ENCODE measurements around the gene RGL1. TPM values are rescaled to one million over a fixed set of nuclear protein-coding genes. Genes with fewer than 3 reads are reported as not detected.

Gene RGL1
- total RNA-seq, 1 experiment from 2014 or later: 0.92 TPM

DNA sequence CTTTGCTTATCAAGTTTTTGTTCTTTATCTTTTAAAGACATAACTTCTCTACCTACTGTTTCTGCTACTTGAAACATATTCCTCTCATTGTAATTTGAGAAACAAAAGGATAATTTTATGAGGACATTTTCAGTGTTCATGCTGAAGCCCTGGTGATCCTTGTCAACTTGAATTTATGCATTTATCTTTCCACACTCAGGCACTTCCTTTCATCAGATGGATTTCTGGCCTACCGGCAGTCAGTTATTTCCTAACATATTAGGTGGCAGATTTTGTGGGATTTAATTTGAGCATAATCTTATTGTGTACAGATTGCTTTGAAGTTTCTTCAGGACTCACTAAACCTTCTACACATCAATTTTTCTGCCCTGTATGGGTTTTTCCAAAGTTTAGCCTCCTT, 75.0 kb downstream of the RGL1 start:
- no peak overlapping the region for H3K27ac ChIP-seq (ENCODE audit: low read length)
- H3K4me3 ChIP-seq (ENCODE audit: low read depth in 2 of 2, low read length in 2 of 2): no peak overlapping the region
- no peaks in the 10 kb centered on the region for H3K9me3 ChIP-seq (ENCODE audit: control insufficient read depth, insufficient read depth, low read depth, low read length)
- ChIA-PET CTCF (no interaction called here), POLR2A (no interaction called here)
- in situ Hi-C loops (cut with HindIII; ENCODE audit: low pct_unique_long_range_greater_than_20kb, low sequenced_read_pairs) (no loop called here), intact Hi-C loops (cut with micrococcal nuclease; ENCODE audit: unreplicated experiment) (no loop called here)
- H3K36me3 ChIP-seq (ENCODE audit: control insufficient read depth, insufficient read depth, low read length): no peaks in the 10 kb centered on the region
- DNase-seq (ENCODE audit: low read depth, low spot score) (no peak), ATAC-seq (no peak)
- BruUV-seq (replicated peaks): no TSS peak
- H3K4me1 ChIP-seq (ENCODE audit: control insufficient read depth, insufficient read depth, low read length): no peaks in the 10 kb centered on the region
- no peaks in the 10 kb centered on the region for H3K27me3 ChIP-seq (ENCODE audit: control insufficient read depth, insufficient read depth, low read length)
- TF ChIP-seq, protein P1, sequence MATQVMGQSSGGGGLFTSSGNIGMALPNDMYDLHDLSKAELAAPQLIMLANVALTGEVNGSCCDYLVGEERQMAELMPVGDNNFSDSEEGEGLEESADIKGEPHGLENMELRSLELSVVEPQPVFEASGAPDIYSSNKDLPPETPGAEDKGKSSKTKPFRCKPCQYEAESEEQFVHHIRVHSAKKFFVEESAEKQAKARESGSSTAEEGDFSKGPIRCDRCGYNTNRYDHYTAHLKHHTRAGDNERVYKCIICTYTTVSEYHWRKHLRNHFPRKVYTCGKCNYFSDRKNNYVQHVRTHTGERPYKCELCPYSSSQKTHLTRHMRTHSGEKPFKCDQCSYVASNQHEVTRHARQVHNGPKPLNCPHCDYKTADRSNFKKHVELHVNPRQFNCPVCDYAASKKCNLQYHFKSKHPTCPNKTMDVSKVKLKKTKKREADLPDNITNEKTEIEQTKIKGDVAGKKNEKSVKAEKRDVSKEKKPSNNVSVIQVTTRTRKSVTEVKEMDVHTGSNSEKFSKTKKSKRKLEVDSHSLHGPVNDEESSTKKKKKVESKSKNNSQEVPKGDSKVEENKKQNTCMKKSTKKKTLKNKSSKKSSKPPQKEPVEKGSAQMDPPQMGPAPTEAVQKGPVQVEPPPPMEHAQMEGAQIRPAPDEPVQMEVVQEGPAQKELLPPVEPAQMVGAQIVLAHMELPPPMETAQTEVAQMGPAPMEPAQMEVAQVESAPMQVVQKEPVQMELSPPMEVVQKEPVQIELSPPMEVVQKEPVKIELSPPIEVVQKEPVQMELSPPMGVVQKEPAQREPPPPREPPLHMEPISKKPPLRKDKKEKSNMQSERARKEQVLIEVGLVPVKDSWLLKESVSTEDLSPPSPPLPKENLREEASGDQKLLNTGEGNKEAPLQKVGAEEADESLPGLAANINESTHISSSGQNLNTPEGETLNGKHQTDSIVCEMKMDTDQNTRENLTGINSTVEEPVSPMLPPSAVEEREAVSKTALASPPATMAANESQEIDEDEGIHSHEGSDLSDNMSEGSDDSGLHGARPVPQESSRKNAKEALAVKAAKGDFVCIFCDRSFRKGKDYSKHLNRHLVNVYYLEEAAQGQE (IDR thresholded peaks at IDR 0.05; ENCODE audit: insufficient read depth in 1 of 2, low read depth in 2 of 2, low read length in 1 of 2): no peak
- TF ChIP-seq POLR2AphosphoS5 (IDR thresholded peaks at IDR 0.05; ENCODE audit: low read depth, low read length): no peak
- no peak for TF ChIP-seq TCF7L2 (IDR thresholded peaks at IDR 0.05; ENCODE audit: low read depth, low read length)
- TF ChIP-seq, protein P2, sequence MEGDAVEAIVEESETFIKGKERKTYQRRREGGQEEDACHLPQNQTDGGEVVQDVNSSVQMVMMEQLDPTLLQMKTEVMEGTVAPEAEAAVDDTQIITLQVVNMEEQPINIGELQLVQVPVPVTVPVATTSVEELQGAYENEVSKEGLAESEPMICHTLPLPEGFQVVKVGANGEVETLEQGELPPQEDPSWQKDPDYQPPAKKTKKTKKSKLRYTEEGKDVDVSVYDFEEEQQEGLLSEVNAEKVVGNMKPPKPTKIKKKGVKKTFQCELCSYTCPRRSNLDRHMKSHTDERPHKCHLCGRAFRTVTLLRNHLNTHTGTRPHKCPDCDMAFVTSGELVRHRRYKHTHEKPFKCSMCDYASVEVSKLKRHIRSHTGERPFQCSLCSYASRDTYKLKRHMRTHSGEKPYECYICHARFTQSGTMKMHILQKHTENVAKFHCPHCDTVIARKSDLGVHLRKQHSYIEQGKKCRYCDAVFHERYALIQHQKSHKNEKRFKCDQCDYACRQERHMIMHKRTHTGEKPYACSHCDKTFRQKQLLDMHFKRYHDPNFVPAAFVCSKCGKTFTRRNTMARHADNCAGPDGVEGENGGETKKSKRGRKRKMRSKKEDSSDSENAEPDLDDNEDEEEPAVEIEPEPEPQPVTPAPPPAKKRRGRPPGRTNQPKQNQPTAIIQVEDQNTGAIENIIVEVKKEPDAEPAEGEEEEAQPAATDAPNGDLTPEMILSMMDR (IDR thresholded peaks at IDR 0.05): no peak
- TF ChIP-seq SIN3A (IDR thresholded peaks at IDR 0.05; ENCODE audit: borderline replicate concordance, insufficient read depth, low read depth, low read length): no peak

DNA sequence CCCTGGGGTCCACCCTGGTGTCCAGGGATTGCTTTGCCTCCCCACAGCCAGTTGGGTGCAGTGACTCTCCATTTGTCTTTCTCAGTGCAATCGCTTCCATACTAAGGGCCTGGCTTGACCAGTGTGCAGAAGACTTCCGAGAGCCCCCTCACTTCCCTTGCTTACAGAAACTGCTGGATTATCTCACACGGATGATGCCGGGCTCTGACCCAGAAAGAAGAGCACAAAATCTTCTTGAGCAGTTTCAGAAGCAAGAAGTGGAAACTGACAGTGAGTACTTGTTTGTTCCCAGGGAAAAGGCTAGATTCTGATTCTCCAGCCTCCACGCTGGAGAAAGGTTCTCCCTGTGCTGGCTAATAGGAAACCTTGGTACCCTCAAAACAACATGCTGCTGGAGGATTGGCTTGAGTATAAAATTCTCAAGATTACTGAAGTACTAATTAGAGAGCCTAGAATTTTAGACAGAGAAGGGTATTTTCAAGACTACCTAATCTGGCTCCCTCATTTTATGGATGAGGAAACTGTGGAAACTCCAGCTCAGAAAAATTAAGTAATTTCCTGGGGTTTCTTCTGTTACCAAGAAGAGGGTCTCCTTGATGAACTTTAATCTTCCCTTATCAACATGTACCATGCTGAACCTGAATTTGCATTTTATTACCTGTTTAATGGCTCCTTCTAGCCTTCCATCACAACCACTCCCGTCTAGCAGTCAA, 75.8 kb downstream of the RGL1 start:
- Histone ChIP-seq H3K9me3 (ENCODE audit: control insufficient read depth, insufficient read depth, low read depth, low read length) (no peaks in the 10 kb centered on the region), H3K27me3 (ENCODE audit: control insufficient read depth, insufficient read depth, low read length) (no peaks in the 10 kb centered on the region), H3K4me1 (ENCODE audit: control insufficient read depth, insufficient read depth, low read length) (no peaks in the 10 kb centered on the region), H3K4me3 (ENCODE audit: low read depth in 2 of 2, low read length in 2 of 2) (no peak overlapping the region), H3K36me3 (ENCODE audit: control insufficient read depth, insufficient read depth, low read length) (no peaks in the 10 kb centered on the region), H3K27ac (ENCODE audit: low read length) (no peak overlapping the region)
- no TSS peak for BruUV-seq (replicated peaks)
- intact Hi-C loops (cut with micrococcal nuclease; ENCODE audit: unreplicated experiment): no loop called here
- ATAC-seq: no peak
- TF ChIP-seq SIN3A (IDR thresholded peaks at IDR 0.05; ENCODE audit: borderline replicate concordance, insufficient read depth, low read depth, low read length): no peak
- TF ChIP-seq, protein P2 (IDR thresholded peaks at IDR 0.05): no peak
- ChIA-PET POLR2A (no interaction called here), CTCF (no interaction called here)
- in situ Hi-C loops (cut with HindIII; ENCODE audit: low pct_unique_long_range_greater_than_20kb, low sequenced_read_pairs): no loop called here
- no peak for DNase-seq (ENCODE audit: low read depth, low spot score)
